Right ventricle myocardium inferior (tissue), 1 donor: ENCODE results near the gene COL23A1. TPM values are rescaled to one million over a fixed set of nuclear protein-coding genes. Genes with fewer than 3 reads are reported as not detected.

Experiments used
- ATAC-seq: fragments of 200-7000 bp; cut with Tn5 transposase; one replicate; pipeline ENCODE4 v1.9.1; 2020; ENCODE audit warnings: mild to moderate bottlenecking, moderate library complexity
- DNase-seq: peaks from one replicate; pipeline ENCODE4 v3.0.0; 2021; ENCODE audit errors: missing footprints
- intact Hi-C: fragments of 100-400 bp; cut with DNase I; formaldehyde crosslinking; loops from one replicate; pipeline ENCODE4 v1.11.0; 2022
- total RNA-seq: library from RNA; stranded (reverse); fragmentation: NEBNext Ultra II Directional; extraction: Animal tissue kit (Norgen Biotek cat#: 25700); gene quantifications from one replicate; pipeline ENCODE4 v1.2.1, GENCODE V29; 2021
- donor health status: DM: no; HTN: yes; CAD: no; lungs with severe emphysema.

Gene COL23A1
- total RNA-seq, 1 donor from 2014 or later: 22.5 TPM

DNA sequence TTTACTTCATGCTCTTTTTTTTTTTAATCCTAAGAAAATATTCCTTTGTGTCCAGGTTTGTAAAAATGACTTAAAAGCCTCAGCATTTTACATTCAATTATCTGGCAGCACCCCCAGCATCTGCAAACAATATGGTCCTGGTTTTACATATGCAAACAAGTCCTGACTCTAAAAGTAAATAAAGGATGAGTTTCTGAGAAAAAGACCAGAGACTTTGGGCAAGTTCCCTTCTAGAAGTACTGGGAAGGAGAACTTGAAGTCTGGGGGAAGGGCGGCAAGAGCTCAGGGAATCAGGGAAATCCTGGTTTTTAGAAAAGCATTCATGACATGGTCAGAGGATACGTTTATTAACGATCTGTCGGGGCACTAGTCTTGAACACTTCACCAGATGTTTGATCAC, 25.8 kb downstream of the COL23A1 start:
- intact Hi-C loops: no loop called here
- ATAC-seq (no peak), DNase-seq (no peak)

DNA sequence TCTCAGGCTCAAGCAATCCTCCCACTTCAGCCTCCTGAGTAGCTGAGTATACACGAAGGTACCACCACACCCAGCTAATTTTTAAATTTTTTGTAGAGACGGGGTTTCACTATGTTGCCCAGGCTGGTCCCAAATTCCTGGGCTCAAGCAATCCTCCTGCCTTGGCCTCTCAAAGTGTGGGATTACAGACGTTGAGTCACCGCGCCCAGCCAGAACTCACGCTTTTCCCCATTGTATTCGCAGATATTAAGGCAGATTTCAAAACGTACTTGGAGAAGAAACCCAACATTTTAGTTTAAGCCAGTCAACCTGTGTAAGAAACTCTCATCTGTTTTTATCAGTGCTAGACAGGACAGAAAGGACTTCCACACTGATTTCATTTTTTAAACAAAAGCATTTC, 26.6 kb downstream of the COL23A1 start:
- DNase-seq: no peak
- intact Hi-C loops: no loop called here
- no peak for ATAC-seq

DNA sequence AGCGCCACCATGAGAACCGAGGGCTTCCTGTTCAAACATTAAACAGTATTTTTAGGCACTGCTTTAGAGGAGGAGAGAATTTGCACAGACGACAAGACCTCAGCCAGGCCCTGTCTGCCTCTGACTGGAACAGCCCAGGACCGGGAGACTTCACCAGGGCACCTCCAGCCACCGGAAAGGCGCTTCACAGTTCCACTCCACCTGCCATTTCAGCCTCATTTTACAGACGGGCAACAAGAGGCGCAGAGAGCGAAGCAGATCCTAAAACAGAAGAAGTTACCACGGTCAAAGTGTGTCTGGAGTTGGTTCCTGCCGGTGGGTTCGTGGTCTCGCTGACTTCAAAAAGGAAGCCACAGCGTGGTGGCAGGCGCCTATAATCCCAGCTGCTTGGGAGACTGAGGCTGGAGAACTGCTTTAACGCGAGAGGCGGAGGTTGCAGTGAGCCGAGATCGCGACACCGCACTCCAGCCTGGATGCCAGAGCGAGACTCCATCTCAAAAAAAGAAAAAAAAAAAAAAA, 28.4 kb downstream of the COL23A1 start:
- intact Hi-C loops: no loop called here
- DNase-seq: no peak
- no peak for ATAC-seq

- DNase-seq (no peak), ATAC-seq (no peak)
- intact Hi-C loops: no loop called here
Observed at GRCh38 chr5:178560911-178561310, 29.3 kb downstream of the COL23A1 start.

DNA sequence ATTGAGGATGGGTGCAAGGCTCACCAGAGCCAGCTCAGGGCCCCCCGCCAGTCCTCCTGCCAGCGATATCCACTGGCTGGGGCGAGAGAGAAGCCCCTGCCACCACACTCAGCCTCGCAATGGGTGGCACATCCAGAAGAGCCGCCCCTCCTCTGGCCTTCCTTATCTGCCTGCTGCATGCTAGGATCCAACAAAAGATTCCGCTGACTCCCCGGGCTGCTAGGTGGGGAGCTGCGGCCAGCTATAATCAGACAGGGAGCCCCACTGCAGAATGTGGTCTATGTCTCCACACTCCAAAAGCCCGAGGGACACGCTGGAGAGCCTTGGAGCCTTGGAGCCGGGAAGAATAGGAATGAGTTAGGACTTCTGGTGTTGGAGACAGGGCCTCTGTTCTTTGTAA, 32.8 kb downstream of the COL23A1 start:
- ATAC-seq: no peak
- intact Hi-C loops: no loop called here
- no peak for DNase-seq

DNA sequence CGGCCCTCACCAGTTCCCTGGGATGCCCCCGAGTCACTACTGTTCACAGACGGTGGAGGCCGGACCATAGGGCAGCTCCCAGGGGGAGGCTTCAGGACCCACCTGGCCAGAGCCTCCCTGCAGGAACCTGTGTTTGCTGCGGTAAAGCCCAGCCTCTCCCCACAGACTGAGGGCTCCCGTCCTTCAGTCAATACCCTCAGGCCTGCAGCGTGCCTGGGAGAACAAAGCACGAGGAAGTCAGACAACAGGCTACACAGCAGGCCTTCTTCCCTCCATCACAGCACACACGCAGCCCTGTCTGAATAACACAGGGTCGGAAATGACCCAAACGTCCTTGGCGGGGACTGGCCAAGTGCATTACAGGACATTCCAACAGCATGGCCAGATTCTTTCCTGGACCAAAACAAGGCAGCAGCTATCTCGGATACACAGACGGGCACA, 34.4 kb downstream of the COL23A1 start:
- ATAC-seq (peak; percentile 41), DNase-seq (no peak)
- intact Hi-C loops: no loop called here

GRCh38 chr5:178555005-178555404, 35.2 kb downstream of the COL23A1 start:
- intact Hi-C loops: no loop called here

GRCh38 chr5:178554311-178554710, 35.9 kb downstream of the COL23A1 start:
- intact Hi-C loops: no loop called here
- no peak for DNase-seq
- ATAC-seq: no peak

More at GRCh38 chr5:178555005-178555404, 35.2 kb downstream of the COL23A1 start:
- DNase-seq (no peak), ATAC-seq (no peak)

DNA sequence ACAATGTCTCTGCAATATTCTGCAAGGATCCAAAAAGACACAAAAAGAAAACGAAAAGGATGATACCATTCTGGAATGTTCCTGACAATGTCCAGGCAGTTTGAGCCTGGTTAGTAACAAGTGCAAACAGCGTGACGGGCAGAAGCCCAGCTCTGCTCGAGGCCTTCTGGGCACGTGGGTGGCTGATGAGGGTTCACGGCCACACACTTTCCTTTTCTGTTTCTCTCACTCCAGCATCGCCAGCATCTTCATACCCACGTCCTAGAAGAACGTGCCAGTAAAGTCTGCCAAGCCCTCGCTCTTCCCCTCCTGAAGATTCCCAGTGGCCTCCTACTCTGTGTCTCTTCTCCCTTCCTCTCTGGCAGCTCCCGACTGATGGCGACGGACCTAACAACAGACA, 36.7 kb downstream of the COL23A1 start:
- no peak for ATAC-seq
- DNase-seq: no peak
- intact Hi-C loops: loop anchor here (2.0 kb wide), 1 partner anchor 37 kb away; the partner anchor contains the start of gene COL23A1

DNA sequence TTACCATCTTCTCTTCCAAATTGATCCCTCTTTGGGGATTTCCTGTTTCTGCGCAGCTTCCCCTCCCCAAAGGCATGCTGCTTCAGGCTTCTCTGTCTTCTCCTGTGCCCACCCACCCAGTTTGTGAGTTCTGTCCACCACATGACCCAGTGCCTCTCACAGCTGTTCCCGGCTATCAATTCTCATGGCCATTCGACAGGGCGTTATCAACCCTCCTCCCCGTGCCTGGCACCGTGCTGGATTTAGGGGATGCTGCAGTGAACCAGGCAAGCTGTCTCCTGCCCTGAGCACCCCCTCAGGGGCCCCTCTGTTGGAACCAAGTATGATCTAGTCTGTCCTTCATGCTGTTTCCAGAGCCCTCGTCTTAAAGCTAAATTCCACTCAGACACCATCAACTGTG, 38.7 kb downstream of the COL23A1 start:
- ATAC-seq: no peak
- intact Hi-C loops: loop anchor here (1.0 kb wide), 1 partner anchor 90 kb away; no protein-coding TSS in a partner anchor
- no peak for DNase-seq

DNA sequence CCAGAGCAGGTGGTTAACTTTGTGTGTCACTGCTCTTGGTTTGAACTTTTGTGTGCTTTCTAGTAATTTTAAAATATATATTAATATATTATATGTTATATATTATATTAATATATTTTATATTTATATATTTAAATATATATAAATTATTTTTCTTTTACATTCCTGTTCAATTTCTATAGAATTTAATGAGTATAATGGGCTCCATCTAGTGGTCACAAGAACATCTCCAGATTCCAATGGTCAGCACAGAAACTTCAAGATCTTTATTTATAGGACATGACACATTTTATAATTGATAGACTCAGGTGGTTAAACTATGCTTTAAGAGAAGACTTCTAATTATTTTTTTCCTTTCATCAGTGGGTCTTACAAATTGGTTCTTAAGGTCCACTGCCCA, 39.1 kb downstream of the COL23A1 start:
- intact Hi-C loops: loop anchor here (1.0 kb wide), 1 partner anchor 90 kb away; no protein-coding TSS in a partner anchor
- ATAC-seq (no peak), DNase-seq (no peak)

DNA sequence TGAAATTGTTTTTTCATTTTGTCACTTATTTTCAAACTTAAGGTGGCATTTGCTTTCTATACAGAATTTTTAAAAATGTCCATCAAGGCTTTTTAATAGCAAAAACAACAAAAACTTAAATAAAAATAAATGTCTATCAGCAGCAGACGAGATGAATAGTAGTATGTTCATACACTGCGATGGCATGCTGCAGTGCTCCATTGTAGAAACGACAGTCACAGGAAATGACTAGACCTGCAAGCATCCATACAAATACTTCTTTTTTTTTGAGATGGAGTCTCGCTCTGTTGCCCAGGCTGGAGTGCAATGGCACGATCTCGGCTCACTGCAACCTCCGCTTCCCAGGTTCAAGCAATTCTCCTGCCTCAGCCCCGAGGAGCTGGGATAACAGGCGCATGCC, 41.4 kb downstream of the COL23A1 start:
- intact Hi-C loops: loop anchor here (5.0 kb wide), 1 partner anchor 266 kb away; no protein-coding TSS in a partner anchor
- ATAC-seq: no peak
- no peak for DNase-seq

DNA sequence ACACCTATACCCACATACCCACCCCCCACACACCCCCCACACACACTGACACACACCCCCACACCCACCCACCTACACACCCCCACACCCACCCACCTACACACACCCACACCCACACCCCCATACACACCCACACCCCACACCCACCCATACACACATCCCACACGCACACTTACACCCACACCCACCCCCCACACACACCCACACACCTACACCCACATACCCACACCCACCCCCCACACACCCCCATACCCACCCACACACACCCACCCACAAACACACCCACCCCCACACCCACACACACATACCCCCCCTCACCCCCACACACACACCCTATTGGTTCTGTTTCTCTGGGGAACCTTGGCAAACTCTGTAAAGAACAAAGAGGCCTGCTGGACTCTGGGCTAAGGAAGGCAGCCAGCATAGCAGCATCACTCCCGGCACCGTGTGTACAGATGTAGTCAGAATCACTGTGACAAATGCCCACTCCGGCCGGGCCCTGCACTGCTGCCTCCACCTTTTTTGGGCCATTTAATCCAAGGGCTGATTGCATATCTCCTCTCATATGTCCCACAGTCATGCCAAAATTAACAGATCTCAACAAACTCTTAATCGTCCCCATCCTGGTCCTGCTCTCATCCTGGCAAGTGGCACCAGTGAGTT, 42.3 kb downstream of the COL23A1 start:
- DNase-seq (no peak), ATAC-seq (peak; percentile 26)
- intact Hi-C loops: loop anchor here (5.0 kb wide), 1 partner anchor 266 kb away; no protein-coding TSS in a partner anchor

- ATAC-seq (no peak), DNase-seq (no peak)
- intact Hi-C loops: loop anchor here (5.0 kb wide), 1 partner anchor 265 kb away; no protein-coding TSS in a partner anchor
Observed at GRCh38 chr5:178547052-178547666, 43.0 kb downstream of the COL23A1 start.

GRCh38 chr5:178546675-178547033, 43.5 kb downstream of the COL23A1 start:
- DNase-seq (no peak), ATAC-seq (peak; percentile 76)
- intact Hi-C loops: loop anchor here (1.0 to 5.0 kb wide), 2 partner anchors 19 to 264 kb away; no protein-coding TSS in a partner anchor

DNA sequence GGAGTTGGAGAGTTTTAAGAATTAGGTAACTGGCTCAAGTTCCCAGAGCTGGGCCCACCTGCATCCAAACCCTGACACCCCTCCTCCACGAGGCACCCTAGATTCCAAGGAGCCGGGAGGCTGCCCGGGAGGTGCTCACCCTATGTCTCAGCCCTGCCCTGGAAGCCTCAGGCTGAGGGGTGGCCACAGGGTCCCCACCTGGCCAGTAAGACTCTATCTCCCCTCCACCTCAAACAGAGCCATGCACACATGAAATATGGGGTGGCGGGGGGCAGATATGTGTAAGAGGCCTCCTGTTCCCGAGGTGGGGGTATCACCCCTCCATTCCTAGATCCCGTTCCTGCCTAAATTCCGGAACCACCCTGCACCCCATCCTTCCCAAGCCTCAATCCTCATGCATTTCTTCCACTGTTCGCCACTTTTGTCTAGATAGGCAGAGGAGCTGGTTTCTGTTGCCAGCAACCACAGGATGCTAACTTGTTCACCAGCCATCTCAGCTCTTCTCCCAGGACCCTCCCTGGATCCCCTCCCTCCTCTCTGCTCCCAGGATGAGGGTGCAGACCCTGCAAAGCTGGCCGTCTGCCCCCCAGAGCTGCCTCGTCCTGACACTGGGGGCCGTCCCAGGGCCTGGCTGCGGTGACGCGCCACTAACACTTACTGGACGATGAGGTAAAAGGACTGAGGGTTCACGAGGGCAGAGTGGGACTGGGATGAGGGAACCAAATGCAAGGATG, 44.1 kb downstream of the COL23A1 start:
- intact Hi-C loops: loop anchor here (1.0 to 5.0 kb wide), 3 partner anchors 19 to 264 kb away; no protein-coding TSS in a partner anchor
- no peak for DNase-seq
- no peak for ATAC-seq

DNA sequence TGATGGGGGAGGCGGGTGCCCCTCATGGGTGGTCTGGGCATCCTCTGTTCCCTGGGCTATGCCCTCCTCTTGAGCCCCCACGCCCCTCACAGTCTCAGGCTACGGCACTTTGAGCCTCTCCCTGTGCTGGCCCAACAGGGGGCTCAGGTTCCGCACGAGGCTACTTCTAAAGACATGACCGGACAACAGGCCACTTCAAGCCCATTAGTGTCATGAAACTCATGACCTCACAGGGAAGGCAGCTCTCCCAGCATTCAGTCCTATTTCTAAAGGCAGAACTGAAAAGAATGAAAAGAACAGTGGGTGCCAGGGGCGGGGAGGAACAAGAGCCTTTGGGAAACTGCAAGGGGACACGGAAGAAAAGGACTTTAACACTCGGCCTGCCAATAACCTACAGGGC, 45.0 kb downstream of the COL23A1 start:
- DNase-seq (no peak), ATAC-seq (no peak)
- intact Hi-C loops: loop anchor here (2.0 to 5.0 kb wide), 2 partner anchors 214 to 263 kb away; no protein-coding TSS in a partner anchor

DNA sequence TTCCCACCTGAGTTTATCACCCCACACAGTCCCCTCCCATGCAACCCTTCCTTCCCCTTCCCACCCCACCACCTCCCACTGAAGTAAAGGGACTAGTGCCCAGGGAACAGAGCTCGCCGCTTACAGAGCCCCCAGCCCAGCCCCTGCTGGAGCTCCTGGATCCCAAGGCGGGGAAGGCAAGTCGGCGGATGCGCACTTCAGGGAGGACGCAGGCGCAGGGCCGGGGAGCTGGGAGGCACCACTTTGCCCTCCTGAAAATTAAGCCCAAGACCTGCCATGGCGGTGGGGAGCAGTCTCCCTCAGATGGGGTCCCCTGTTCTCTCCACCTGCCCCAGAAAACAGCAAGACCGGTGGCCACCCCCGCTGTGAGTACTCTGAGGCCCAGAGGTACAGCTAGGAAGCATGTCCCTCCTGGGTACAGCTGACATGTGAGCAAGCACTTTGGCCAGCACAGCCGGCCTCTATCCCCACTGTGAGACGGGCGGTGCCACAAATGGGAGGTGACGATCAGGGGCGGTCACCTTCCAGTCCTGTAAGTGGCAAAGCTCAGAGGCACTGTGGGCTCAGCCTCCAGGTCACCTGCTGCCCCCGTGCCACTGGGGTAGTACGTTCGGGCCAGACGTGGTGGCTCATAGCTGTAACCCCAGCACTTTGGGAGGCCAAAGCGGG, 45.9 kb downstream of the COL23A1 start:
- DNase-seq (peak; percentile 81), ATAC-seq (peak; percentile 81)
- intact Hi-C loops: loop anchor here (2.0 kb wide), 1 partner anchor 213 kb away; no protein-coding TSS in a partner anchor

DNA sequence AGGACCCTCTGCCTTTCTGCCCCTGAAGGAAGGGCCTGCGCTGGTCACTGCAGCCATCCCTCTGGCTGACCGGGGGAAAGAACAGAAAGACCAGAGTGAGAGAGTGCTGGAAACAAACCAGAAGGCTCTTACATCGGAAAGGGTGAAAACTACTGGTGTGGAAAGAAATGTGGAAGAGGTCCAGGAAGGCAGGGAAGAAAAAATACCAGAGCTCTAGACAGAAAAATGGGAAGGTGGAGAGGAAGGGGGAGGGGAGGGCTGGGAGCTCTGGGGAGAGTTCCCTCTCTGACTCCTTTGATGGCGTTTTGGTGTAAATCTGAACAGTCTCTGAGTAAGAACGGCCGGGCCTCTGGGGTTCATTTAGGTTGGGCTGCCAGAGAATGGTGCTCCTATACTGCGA, 47.7 kb downstream of the COL23A1 start:
- intact Hi-C loops: loop anchor here (2.0 kb wide), 1 partner anchor 114 kb away; no protein-coding TSS in a partner anchor
- DNase-seq (no peak), ATAC-seq (peak; percentile 30)
